Activated naive CD4-positive, alpha-beta T cell treated with anti-CD3 and anti-CD28 coated beads for 36 hours (primary cell): ENCODE data around the gene CCDC149. TPM values are rescaled to one million over a fixed set of nuclear protein-coding genes. Genes with fewer than 3 reads are reported as not detected.

Experiments used
- CTCF ChIA-PET: fragments of 350-600 bp; sonication (Branson Sonifier 250); formaldehyde crosslinking; loops from one replicate; lab custom pipeline; 2021; ENCODE audit warnings: antibody characterized with exemption; lab: Charles Lee
- DNase-seq: peaks from one replicate; pipeline ENCODE4 v3.0.0-alpha.2; 2020
- H3K27ac Mint-ChIP-seq: one replicate; pipeline ENCODE4 v1.8.0; 2021; ENCODE audit warnings: mild to moderate bottlenecking, mixed read lengths
- H3K27me3 Mint-ChIP-seq: one replicate; pipeline ENCODE4 v1.8.0; 2021; ENCODE audit warnings: low read depth, mixed read lengths
- H3K36me3 Mint-ChIP-seq: one replicate; pipeline ENCODE4 v1.8.0; 2021; ENCODE audit warnings: low read depth, mixed read lengths
- H3K4me1 Mint-ChIP-seq: one replicate; pipeline ENCODE4 v1.8.0; 2021; ENCODE audit warnings: low read depth, mixed read lengths
- H3K4me3 Mint-ChIP-seq: one replicate; pipeline ENCODE4 v1.8.0; 2021; ENCODE audit warnings: mild to moderate bottlenecking, moderate library complexity, mixed read lengths
- H3K9me3 Mint-ChIP-seq: one replicate; pipeline ENCODE4 v1.8.0; 2021; ENCODE audit warnings: mixed read lengths
- intact Hi-C: fragments of 100-400 bp; cut with micrococcal nuclease; formaldehyde crosslinking; loops from one replicate; pipeline ENCODE4 v1.15.1; 2023
- total RNA-seq, 2 experiments: library from RNA; stranded (reverse); gene quantifications; one replicate each; pipeline ENCODE4 v1.2.3, GENCODE V29; 2021

The CCDC149 gene
- total RNA-seq, 2 experiments from 2014 or later, result not detected

DNA sequence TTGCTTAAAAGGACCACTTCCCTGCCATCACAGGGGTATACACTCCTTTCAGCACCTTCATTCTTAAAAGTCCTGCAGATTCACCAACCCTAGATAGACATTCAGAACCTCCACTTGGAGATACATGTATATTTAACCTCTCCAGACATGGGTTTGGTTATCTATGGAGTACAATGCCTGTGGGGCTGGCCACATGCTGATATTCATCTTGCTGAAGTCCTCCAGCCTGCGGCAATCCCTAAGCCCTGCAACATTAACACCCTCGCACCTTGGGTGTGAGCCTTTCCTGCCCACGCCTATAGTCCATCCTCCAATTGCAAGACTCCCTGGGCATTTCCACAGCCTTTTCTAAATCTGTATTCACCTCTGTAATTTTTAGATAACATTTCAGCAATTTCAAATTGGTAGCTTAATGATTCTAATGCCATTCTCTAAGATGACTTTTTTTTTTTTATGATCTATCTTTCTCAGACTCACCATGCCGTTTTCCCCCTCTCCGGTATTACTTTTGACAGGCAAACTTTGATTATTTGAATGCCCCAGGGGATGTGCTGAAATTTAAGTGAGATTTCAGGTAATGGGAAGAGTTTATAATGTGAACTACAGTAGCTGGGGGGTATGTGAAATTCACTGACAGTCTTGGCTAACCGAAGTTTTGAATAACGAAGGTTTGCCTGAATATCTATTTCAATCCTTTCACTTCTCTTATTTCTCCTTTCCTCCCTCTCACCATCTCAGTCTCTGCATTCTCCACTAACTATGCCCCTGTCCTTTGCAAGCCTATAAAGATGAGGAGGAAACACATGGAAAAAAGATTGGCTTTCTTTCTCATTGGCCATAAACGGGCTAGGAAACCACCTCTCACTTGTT lies 24.1 kb downstream of the CCDC149 start:
- CTCF ChIA-PET, result interaction anchor here (0.9 kb wide), 1 partner anchor 10 kb away, joined by 4 read pairs; no protein-coding TSS in a partner anchor
- no peaks in the 10 kb centered on the region for H3K36me3 Mint-ChIP-seq
- no peak for DNase-seq
- no peak overlapping the region for H3K4me3 Mint-ChIP-seq
- peaks cover 2% of the 10 kb centered on the region for H3K27me3 Mint-ChIP-seq
- no peaks in the 10 kb centered on the region for H3K4me1 Mint-ChIP-seq
- H3K9me3 Mint-ChIP-seq, result no peaks in the 10 kb centered on the region
- no peak overlapping the region for H3K27ac Mint-ChIP-seq
- intact Hi-C loops, result no loop called here

DNA sequence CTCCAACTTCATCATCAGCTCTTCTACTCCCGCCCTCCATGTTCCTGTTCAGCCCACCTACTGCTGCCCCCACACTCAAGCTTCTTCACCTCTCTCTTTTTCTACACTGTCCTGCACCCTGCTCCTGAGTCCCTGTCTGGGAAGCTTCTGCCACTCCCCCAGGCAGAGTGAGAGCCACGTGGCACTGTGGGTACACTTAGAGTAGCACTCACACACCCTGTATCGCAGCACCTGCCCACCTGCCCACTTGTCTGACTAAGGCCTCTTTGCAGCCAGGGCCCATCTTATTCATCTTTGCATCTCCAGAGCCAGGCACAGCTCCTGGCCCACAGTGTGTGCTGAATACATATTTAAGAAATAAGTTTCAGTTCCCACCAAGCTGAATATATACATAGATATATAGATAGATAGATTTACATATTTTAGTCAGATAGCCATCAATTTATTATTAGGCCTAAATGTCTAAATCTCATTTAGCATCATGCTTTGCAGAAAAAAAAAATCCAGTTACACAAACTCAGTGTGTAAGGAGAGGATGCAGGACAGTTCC lies 24.9 kb downstream of the CCDC149 start:
- Mint-ChIP-seq H3K27ac (no peak overlapping the region), H3K4me3 (no peak overlapping the region), H3K36me3 (no peaks in the 10 kb centered on the region), H3K4me1 (no peaks in the 10 kb centered on the region), H3K9me3 (no peaks in the 10 kb centered on the region), H3K27me3 (peaks cover 2% of the 10 kb centered on the region)
- DNase-seq, result no peak
- CTCF ChIA-PET, result no interaction called here
- intact Hi-C loops, result no loop called here

DNA sequence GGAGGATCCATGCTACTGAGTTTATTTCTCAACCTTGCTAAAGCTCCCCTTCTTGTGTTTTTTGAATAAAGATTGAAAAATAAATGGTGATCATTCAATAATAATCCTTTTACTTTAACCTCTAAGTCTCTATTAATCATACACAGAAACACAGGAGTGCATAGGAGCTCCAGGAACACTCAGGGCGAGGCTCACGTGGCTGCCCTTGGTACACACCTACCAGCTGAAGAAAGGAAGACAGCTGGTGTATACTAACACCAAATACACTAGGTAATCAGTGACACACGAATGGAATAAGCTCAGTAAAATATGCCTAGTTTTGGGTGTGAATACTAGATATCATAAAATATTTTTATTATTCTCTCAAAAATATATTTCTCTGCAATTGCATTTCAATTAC lies 26.2 kb downstream of the CCDC149 start:
- H3K27ac Mint-ChIP-seq, result no peak overlapping the region
- no peak overlapping the region for H3K4me3 Mint-ChIP-seq

DNA sequence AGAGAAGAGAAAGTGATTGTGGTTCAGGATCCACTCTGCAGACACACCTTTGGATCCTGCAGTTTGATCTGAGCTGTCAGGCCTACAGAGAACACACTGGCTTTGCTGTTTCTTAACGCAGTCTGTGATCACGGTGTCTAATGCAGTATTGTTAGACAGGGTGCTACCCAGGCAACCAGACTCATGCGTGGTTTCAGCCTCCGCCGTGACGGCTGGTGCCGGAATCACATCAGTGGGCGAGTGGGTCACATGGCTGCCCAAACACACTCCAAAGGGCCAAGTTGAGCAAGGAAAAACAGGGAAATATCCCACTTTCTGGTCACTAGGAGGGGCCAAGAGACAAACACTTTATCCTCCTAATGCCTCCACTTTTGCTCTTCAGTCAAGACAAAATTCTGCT lies 27.5 kb downstream of the CCDC149 start:
- Mint-ChIP-seq H3K9me3 (no peaks in the 10 kb centered on the region), H3K27ac (no peak overlapping the region), H3K4me1 (no peaks in the 10 kb centered on the region), H3K27me3 (peaks cover 2% of the 10 kb centered on the region), H3K4me3 (no peak overlapping the region), H3K36me3 (no peaks in the 10 kb centered on the region)
- no peak for DNase-seq
- CTCF ChIA-PET, result no interaction called here
- intact Hi-C loops, result no loop called here

More for the DNA sequence above, 26.2 kb downstream of the CCDC149 start:
- no peak for DNase-seq
- Mint-ChIP-seq H3K36me3 (no peaks in the 10 kb centered on the region), H3K27me3 (peaks cover 2% of the 10 kb centered on the region), H3K9me3 (no peaks in the 10 kb centered on the region), H3K4me1 (no peaks in the 10 kb centered on the region)
- intact Hi-C loops, result no loop called here
- CTCF ChIA-PET, result no interaction called here

DNA sequence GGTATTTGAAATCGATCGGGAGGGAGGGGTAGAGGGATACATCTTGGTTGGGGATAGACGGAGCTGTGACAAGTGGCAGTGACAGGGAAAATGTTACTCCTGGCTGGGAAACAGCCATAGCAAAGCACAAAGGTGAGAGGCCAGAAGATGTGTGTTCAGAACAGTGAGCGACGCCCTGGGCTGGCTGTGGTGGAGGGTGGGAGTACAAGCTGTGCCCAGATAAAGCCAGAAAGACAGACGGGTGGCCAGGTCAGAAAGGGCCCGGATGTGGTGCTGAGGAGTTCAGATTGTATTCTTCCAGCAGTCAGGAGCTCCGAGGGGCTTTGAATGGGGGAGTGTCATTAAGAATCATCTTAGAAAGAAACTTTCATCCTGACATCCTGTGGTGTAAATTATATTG lies 27.9 kb downstream of the CCDC149 start:
- CTCF ChIA-PET, result interaction anchor here (1.0 kb wide), 1 partner anchor 39 kb away, joined by 3 read pairs; no protein-coding TSS in a partner anchor
- H3K4me3 Mint-ChIP-seq, result no peak overlapping the region
- DNase-seq, result no peak
- intact Hi-C loops, result no loop called here
- peaks cover 2% of the 10 kb centered on the region for H3K27me3 Mint-ChIP-seq
- no peaks in the 10 kb centered on the region for H3K36me3 Mint-ChIP-seq
- H3K4me1 Mint-ChIP-seq, result no peaks in the 10 kb centered on the region
- no peaks in the 10 kb centered on the region for H3K9me3 Mint-ChIP-seq
- no peak overlapping the region for H3K27ac Mint-ChIP-seq

DNA sequence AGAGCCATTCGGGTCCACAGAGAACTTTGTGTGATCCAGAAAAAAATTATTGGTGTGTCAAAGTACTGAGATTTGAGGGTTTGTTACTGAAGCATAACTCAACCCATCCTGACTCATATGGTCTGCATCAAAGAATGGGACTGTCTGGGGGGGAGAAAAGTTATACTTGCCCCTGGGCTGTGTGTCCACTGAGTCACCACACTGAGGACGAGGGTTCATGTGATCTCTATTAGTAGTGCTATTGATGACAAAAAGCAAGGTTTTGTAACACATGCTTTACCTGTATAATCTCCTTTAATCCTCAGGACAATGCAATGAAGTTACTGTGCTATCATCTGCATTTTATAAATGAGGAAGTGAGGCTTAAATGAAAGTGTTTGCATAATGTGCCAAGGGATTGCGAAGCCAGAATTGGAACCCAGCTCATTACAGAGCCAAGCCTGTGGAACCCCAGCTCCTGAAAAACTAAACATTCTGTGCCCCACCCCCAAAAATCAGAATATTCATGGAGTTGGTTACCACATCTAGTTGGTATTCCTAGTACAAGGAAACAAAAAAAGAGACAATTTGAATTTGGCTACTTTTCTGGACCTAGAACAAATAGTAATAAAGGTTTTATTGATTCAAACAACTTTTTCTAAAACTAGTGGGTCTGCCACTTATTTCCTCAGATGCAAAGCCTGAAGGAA lies 31.2 kb downstream of the CCDC149 start:
- Mint-ChIP-seq H3K36me3 (no peaks in the 10 kb centered on the region), H3K27ac (no peak overlapping the region), H3K4me1 (no peaks in the 10 kb centered on the region), H3K4me3 (no peak overlapping the region), H3K27me3 (peaks cover 3% of the 10 kb centered on the region), H3K9me3 (no peaks in the 10 kb centered on the region)
- CTCF ChIA-PET, result no interaction called here
- DNase-seq, result no peak
- intact Hi-C loops, result no loop called here

DNA sequence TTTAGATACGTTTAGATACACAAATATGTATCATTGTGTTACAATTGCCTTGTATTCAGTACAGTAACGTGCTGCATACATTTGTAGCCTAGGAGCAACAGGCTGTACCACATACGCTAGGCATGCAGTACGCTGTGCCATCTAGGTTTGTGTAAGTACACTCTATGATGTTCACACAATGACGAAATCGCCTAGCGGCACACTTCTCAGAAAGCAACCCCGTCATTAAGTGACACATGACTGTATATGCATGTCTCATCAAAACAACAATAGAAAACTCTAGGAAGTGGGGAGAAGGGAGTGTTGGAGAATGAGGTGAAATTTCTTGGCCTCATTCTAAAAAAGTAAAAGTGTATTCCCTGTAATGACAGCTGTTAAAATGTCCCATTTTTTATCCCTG lies 32.7 kb downstream of the CCDC149 start:
- Mint-ChIP-seq H3K4me1 (no peaks in the 10 kb centered on the region), H3K9me3 (no peaks in the 10 kb centered on the region), H3K27me3 (peaks cover 3% of the 10 kb centered on the region), H3K36me3 (no peaks in the 10 kb centered on the region), H3K27ac (no peak overlapping the region), H3K4me3 (no peak overlapping the region)
- CTCF ChIA-PET, result no interaction called here
- intact Hi-C loops, result no loop called here
- DNase-seq, result no peak

DNA sequence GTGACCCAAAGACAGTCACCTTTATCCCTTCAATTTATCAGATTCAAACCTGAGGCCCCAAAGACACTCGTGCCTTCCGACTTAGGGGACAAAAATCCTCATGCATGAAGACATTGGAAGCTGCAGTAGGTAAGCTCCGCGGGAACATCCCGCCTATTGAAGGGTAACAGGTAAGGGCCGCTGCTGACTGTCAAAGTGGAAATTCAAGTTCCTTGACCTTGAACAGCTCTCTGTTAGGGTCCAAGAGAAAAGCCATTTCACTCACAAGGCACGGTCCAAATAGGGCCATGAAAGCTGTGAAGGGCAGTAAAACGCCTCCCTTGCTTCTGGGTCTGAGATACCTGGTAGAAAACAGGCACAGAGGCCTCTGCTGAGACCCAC lies 34.2 kb downstream of the CCDC149 start:
- Mint-ChIP-seq H3K27ac (no peak overlapping the region), H3K4me1 (no peaks in the 10 kb centered on the region), H3K4me3 (no peak overlapping the region), H3K9me3 (no peaks in the 10 kb centered on the region), H3K27me3 (peaks cover 3% of the 10 kb centered on the region), H3K36me3 (no peaks in the 10 kb centered on the region)
- DNase-seq, result no peak
- intact Hi-C loops, result no loop called here
- CTCF ChIA-PET, result interaction anchor here (0.6 to 0.8 kb wide), 2 partner anchors 11 to 182 kb away, joined by 4 to 6 read pairs; no protein-coding TSS in a partner anchor

DNA sequence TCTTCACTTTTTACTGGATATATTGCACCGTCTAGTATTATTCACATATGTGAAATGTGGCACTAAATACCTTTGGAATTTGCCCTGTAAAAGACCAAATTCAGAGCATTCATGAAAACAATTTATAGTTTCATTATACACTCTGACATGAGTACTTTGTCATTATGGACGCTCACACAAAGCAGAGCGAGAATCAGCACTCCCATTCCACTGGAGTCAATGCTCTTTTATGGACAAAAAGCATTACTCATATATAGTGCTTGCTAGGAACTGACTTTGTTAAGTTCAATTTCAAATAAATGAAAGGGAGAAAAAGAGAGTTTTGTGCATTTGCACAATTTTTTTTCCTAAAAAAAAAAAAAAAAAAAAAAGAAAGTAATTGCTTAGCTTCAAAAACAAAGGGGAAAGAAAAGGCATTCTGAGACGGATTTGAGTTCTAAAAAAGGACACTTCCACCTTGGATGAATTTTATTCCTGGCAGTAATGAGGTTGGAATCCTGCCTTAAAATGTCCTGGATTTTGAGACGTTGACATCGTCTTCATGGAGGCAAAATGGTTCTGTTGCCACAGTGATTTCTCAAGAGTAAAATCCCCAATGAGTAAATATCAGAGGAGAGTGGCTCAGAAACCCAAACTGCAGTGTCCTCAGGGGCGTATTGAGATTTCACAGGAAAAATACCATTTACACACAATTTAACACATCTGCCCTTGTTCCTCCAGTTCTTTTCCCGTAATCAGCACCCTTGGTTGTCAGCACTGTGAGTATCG lies 34.8 kb downstream of the CCDC149 start:
- CTCF ChIA-PET, result interaction anchor here (0.6 to 0.8 kb wide), 2 partner anchors 11 to 181 kb away, joined by 4 to 6 read pairs; no protein-coding TSS in a partner anchor
- peaks cover 3% of the 10 kb centered on the region for H3K27me3 Mint-ChIP-seq
- H3K27ac Mint-ChIP-seq, result no peak overlapping the region

DNA sequence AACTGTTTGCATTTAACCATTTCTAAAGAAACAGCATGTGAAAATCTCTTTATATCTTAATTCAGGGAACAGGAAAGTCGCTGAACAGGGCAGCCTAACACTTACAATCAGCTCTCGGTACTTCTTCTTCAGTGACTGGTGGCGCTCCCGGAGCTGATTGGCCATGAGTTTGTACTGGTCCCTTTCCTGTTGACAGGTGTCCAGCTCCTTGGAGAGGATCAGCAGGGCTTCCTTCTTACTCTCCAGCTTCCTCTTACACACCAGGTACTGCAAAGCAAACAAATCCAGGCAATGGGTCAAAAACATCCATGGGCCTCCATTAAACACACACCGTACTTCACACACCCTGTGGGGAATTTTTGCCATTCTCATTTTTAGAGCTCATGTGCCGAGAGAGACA lies 36.4 kb downstream of the CCDC149 start:
- Mint-ChIP-seq H3K4me1 (no peaks in the 10 kb centered on the region), H3K27ac (no peak overlapping the region), H3K9me3 (no peaks in the 10 kb centered on the region), H3K27me3 (peaks cover 3% of the 10 kb centered on the region), H3K36me3 (no peaks in the 10 kb centered on the region), H3K4me3 (no peak overlapping the region)
- intact Hi-C loops, result no loop called here
- CTCF ChIA-PET, result interaction anchor here (0.7 kb wide), 1 partner anchor 820 kb away, joined by 3 read pairs; no protein-coding TSS in a partner anchor
- DNase-seq, result no peak

More for the DNA sequence above, 34.8 kb downstream of the CCDC149 start:
- no peak overlapping the region for H3K4me3 Mint-ChIP-seq
- no peaks in the 10 kb centered on the region for H3K36me3 Mint-ChIP-seq
- no peaks in the 10 kb centered on the region for H3K9me3 Mint-ChIP-seq
- intact Hi-C loops, result no loop called here
- no peak for DNase-seq
- H3K4me1 Mint-ChIP-seq, result no peaks in the 10 kb centered on the region

DNA sequence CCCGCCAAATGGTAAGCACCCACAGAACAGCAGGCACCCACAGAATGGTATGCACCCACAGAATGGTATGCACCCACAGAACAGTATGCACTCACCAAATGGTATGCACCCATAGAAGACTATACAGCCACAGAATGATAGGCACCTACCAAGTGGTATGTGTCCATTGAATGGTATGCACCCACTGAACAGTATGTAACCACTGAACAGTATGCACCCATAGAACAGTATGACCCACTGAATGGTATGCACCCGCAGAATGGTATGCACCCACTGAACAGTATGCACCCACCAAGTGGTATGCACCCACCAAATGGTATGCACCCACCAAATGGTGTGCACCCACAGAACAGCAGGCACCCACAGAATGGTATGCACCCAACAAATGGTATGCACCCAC lies 40.1 kb downstream of the CCDC149 start:
- no peak for DNase-seq
- Mint-ChIP-seq H3K9me3 (no peaks in the 10 kb centered on the region), H3K4me1 (no peaks in the 10 kb centered on the region), H3K4me3 (no peak overlapping the region), H3K27ac (no peak overlapping the region), H3K27me3 (peaks cover 3% of the 10 kb centered on the region), H3K36me3 (no peaks in the 10 kb centered on the region)
- CTCF ChIA-PET, result no interaction called here
- intact Hi-C loops, result no loop called here

DNA sequence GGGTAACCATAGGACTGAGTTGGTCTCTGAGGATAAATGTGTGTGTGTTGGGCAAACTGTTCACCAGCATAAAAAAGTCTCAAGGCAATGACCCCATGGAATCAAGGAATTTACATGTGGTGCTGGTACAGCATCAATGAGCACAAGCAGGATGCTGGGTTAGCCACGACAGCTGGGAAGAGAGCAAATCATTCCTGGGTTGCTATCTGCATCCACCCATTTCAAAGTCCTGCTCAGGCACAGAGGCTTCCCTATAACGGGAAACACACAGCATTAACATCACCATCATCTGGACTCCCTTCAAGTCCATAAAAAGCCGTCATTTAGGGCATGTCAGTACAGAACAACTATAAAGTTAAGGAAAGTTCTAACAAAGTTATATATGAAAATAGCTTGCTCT lies 41.6 kb downstream of the CCDC149 start:
- DNase-seq, result no peak
- no peak overlapping the region for H3K4me3 Mint-ChIP-seq
- H3K36me3 Mint-ChIP-seq, result no peaks in the 10 kb centered on the region
- no peaks in the 10 kb centered on the region for H3K9me3 Mint-ChIP-seq
- H3K27me3 Mint-ChIP-seq, result no peaks in the 10 kb centered on the region
- intact Hi-C loops, result no loop called here
- CTCF ChIA-PET, result no interaction called here
- no peaks in the 10 kb centered on the region for H3K4me1 Mint-ChIP-seq
- no peak overlapping the region for H3K27ac Mint-ChIP-seq
